IPS DF 19.7 (cell line): ENCODE results near the gene LSM4.
"Not testable (repeated sequence)": the region's sequence is repeated elsewhere in the genome, so short reads cannot be mapped to it uniquely, and the experiment has no call there.

ENCODE experiments used
- DNase-seq: peaks from one replicate; pipeline ENCODE4 v3.0.0-alpha.2; 2013; ENCODE audit warnings: low read depth, low spot score

LSM4 gene

GRCh38 chr19:18322759-18323460 lies at the start of gene LSM4:
Gene LSM4 (minus strand): TSS chr19:18323076. CDS start chr19:18323020, 56 bp downstream.
- peak; percentile 92 for DNase-seq

GRCh38 chr19:18368504-18369222 lies 45.8 kb upstream of the LSM4 start:
- no peak for DNase-seq

- DNase-seq, result no peak
These were observed 43.2 kb upstream of the LSM4 start for GRCh38 chr19:18366021-18366435.

GRCh38 chr19:18364826-18365528 lies 42.1 kb upstream of the LSM4 start:
- DNase-seq, result no peak

- not testable (repeated sequence) for DNase-seq
These were observed 41.5 kb upstream of the LSM4 start for GRCh38 chr19:18364277-18364825.

- no peak for DNase-seq
These were observed 40.9 kb upstream of the LSM4 start for GRCh38 chr19:18363787-18364186.

- no peak for DNase-seq
These were observed 40.2 kb upstream of the LSM4 start for GRCh38 chr19:18362934-18363542.

- no peak for DNase-seq
These were observed 38.8 kb upstream of the LSM4 start for GRCh38 chr19:18361646-18362045.

GRCh38 chr19:18357041-18357440 lies 34.2 kb upstream of the LSM4 start:
- no peak for DNase-seq

- not testable (repeated sequence) for DNase-seq
These were observed 31.9 kb upstream of the LSM4 start for GRCh38 chr19:18354743-18355142.

- DNase-seq, result no peak
These were observed 30.6 kb upstream of the LSM4 start for GRCh38 chr19:18353378-18354005.

GRCh38 chr19:18351544-18351943 lies 28.7 kb upstream of the LSM4 start:
- DNase-seq, result no peak

- DNase-seq, result no peak
These were observed 27.6 kb upstream of the LSM4 start for GRCh38 chr19:18350490-18350889.

- no peak for DNase-seq
These were observed 26.8 kb upstream of the LSM4 start for GRCh38 chr19:18349524-18350128.

GRCh38 chr19:18348818-18349339 lies 26.0 kb upstream of the LSM4 start:
- not testable (repeated sequence) for DNase-seq

GRCh38 chr19:18348171-18348570 lies 25.3 kb upstream of the LSM4 start:
- DNase-seq, result no peak

GRCh38 chr19:18346091-18346490 lies 23.2 kb upstream of the LSM4 start:
- no peak for DNase-seq

- no peak for DNase-seq
These were observed 22.4 kb upstream of the LSM4 start for GRCh38 chr19:18345296-18345695.

- no peak for DNase-seq
These were observed 21.7 kb upstream of the LSM4 start for GRCh38 chr19:18344582-18344950.

- no peak for DNase-seq
These were observed 19.3 kb upstream of the LSM4 start for GRCh38 chr19:18342090-18342632.
